GM19193 (cell line): ENCODE results near the gene ZNHIT3.

Experiments
- POLR2A ChIP-seq: IDR thresholded peaks from 4 replicates; pipeline ENCODE4 v1.6.1; 2011; ENCODE audit not compliant: insufficient read depth, insufficient read length; ENCODE audit errors: extremely low read depth

Gene ZNHIT3

DNA sequence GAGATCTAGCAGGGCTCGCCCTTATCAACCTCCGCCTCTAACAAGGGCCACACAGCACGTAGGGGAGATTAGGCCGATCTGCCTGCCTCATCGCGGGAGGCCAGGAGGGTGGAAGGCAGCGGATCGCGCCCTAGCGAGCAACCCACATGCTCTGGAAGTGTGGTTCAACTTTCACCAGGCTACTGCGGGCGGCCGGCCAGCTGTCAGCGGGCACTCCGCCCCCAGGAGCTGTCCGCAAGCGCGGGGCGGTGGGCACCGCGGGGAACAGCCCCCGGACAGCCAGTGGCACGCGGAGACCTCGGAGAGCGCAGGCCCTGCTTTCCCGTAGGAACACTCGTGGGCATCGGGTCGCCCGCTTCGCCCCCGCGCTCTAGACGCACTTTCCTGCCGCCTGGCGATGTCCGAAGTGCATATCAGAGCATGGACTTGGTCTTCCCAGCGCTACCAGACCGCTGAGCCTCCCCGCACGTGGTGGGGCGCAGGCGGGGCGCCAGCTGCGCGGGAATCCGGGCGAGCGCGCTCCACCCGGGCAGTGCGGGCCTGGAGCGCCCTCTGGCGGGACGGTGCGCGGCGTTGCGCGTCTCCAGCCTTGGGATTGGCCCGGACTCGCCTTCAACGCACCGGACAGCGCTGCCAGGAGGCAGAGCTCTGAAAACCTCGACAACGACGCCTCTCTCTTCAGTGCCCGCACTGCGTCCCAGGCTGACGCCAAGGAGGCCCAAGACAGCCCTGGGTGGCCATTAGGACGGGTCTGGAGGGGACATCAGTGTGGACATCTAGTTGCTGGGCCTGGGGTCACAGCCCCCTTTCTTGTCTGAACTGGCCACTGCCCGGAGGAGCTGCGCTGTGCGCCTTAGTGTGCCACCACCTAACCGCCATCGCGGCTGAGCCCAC, 3.6 kb upstream of the ZNHIT3 start:
- TF ChIP-seq POLR2A, result no peak

- TF ChIP-seq POLR2A, result no peak
Measured at GRCh38 chr17:36485027-36485426, 1.5 kb upstream of the ZNHIT3 start.

DNA sequence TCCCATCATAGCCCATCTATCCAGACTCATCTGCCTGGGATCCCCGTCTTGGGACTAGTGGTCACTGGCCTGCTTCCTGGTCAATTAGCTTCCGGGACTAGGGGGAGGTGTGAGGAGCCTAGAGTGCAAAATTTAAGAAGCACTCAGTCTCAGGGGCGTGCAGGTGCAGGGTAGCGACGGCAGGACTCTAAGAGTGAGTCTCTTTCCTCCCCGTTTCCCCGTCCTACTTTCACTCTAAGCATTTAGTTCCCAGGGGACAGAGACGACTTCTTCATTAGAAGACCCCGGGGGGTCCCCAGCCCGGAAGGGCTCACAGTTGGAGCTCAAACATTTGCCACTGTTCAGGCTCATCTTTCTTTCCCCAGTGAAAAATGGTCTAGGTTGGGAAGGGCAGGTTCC, 677 bp upstream of the ZNHIT3 start:
- TF ChIP-seq POLR2A, result no peak

DNA sequence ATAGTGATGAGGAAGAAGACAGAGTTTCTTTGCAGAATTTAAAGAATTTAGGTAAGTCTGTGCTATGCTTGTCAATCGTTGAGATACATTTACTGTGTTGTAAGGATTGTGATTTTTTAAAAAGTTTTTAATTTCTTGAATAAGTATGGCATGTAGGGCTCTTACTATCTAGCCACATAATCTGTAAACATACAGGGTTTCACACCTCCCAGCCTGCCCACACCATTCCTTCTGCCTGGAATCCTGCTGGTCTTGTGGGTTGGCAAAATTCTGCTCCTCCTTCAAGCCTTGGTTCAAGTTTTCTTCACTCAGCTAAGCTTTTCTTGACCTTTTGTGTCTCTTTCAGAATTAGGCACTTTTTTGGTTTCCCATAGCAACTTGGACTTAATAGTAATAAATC, 7.5 kb downstream of the ZNHIT3 start:
- no peak for TF ChIP-seq POLR2A

- TF ChIP-seq POLR2A, result no peak
Measured at GRCh38 chr17:36494674-36495073, 8.2 kb downstream of the ZNHIT3 start.

GRCh38 chr17:36495076-36495578, 8.6 kb downstream of the ZNHIT3 start:
- no peak for TF ChIP-seq POLR2A

DNA sequence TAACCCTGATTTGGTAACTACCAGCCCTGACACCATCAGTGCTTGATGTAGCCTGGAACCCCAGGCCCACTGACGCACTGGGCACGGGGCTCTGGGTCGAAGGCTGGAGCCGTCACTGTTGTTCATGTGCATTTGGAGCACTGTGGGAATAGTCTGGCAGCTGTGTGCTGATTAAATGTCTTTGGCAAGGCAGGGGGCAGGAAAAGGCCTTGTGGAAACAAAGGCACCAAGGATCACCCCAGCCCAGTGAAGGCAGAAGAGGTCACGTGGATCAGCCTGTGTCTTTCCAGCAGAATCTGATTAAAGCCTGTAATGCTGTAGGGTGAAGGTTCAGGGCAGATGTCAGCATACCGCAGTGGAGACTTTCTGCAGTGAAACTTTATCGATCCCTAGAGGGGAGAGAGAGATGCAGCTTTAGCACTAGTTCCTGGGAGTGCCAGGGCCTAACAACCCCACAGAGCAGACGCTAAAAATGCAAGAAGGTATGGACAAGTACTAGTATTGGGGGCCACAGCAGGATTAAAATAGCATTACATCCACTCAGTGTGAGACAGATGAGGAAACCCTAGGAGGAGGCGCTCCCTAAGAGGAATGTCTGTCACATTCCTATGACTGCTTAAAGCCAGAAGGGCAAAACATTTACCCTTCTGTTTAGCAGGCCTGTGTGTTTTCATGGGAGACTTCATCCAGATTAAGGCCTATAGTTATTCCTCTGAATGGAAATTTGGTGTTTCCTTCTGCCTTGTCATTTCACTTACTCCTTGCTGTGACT, 9.7 kb downstream of the ZNHIT3 start:
- no peak for TF ChIP-seq POLR2A

GRCh38 chr17:36498155-36498554, 11.7 kb downstream of the ZNHIT3 start:
- TF ChIP-seq POLR2A, result no peak

GRCh38 chr17:36498560-36499300, 12.2 kb downstream of the ZNHIT3 start:
- no peak for TF ChIP-seq POLR2A

GRCh38 chr17:36500745-36501225, 14.3 kb downstream of the ZNHIT3 start:
- no peak for TF ChIP-seq POLR2A

- no peak for TF ChIP-seq POLR2A
Measured at GRCh38 chr17:36501351-36501750, 14.9 kb downstream of the ZNHIT3 start.

DNA sequence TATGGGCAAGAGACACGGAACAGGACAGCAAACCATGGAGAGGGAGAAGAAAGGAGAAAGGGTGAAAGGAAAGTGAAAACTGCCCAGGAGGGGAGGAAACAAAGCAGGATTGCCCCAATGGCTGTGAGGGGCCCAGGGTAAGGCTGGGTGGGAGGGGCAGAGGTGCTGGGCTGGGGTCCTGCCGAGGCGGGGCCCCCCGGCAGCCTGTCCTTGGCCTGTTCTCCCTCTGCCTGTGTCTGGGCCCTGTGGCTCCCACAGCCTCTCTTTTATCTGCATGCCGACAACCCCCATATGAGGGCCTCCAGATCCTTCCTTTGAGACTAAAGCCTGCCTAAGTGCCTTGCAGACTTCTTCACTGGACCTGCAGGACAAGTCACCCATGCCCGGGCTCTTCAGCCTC, 15.5 kb downstream of the ZNHIT3 start:
- no peak for TF ChIP-seq POLR2A

DNA sequence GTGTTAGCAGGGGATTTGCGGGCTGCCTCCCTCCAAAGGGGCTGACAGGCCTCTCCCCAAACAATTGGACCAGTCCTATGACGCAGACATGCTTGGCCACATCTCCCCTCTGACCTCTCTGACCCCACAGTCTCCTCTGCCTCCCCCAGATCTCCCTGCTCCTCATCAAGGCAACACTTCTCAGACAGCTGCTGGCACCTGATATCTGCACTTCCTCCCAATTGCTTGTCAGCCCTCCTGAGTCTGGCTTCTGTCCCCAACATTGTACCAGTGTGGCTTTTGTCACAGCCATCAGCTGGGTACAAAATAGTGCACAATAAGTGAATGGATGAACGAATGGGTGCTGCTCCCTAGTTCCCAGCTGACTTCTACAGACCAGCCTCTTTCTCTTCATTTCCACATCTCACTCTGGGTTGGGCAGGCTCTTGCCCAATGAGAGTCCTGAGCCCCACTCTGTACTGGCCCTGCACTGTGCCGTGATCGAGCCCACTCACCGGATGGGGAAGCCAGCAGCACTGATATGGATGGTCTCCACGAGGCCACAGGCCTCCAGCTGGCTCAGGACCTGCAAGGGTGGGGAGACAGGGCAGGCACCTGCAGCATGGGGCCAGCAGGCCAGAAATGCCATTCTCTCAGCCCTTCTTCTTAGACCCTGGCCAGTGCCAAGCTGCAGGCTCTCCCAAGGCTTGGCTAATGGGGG, 17.1 kb downstream of the ZNHIT3 start:
- TF ChIP-seq POLR2A, result no peak

DNA sequence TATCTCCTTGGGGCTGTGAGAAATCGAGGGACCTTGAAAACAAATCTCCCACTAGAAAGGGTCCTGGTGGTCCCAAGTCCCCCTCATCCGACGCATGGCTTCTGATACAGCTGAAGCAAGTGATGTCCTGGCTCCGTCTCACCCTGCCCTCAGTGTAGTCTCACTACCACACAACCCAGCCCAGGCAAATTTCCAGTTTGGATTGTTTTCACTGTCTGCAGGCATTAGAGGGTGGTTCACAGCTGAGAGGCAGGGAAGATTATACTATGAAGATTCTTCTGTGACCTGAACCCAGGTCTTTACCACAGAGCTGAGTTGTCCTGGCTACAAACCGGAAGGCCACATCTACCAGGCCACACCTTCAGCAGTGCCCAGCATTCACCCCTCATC, 17.7 kb downstream of the ZNHIT3 start:
- TF ChIP-seq POLR2A, result no peak
